ENCODE results near the gene ZNF462.

Gene ZNF462

GRCh38 chr9:106878081-106878837 is 15.3 kb downstream of the ZNF462 start:
- in situ Hi-C loops (cut with HindIII; ENCODE audit: low sequenced_read_pairs), result no loop called here
- no peak for DNase-seq (ENCODE audit: low read depth)
- no peak for TF ChIP-seq CTCF (IDR thresholded peaks at IDR 0.05; ENCODE audit: low read depth, low read length, missing control alignments)
- no peak overlapping the region for H3K4me3 ChIP-seq (ENCODE audit: low read depth, low read length)

GRCh38 chr9:106878934-106879333 is 16.0 kb downstream of the ZNF462 start:
- in situ Hi-C loops (cut with HindIII; ENCODE audit: low sequenced_read_pairs), result no loop called here
- no peak overlapping the region for H3K4me3 ChIP-seq (ENCODE audit: low read depth, low read length)
- peak; percentile 88 for DNase-seq (ENCODE audit: low read depth)
- no peak for TF ChIP-seq CTCF (IDR thresholded peaks at IDR 0.05; ENCODE audit: low read depth, low read length, missing control alignments)

GRCh38 chr9:106879439-106879882 is 16.5 kb downstream of the ZNF462 start:
- DNase-seq (ENCODE audit: low read depth), result no peak
- in situ Hi-C loops (cut with HindIII; ENCODE audit: low sequenced_read_pairs), result no loop called here
- H3K4me3 ChIP-seq (ENCODE audit: low read depth, low read length), result no peak overlapping the region
- no peak for TF ChIP-seq CTCF (IDR thresholded peaks at IDR 0.05; ENCODE audit: low read depth, low read length, missing control alignments)

- no peak for DNase-seq (ENCODE audit: low read depth)
- no peak for TF ChIP-seq CTCF (IDR thresholded peaks at IDR 0.05; ENCODE audit: low read depth, low read length, missing control alignments)
- H3K4me3 ChIP-seq (ENCODE audit: low read depth, low read length), result no peak overlapping the region
- in situ Hi-C loops (cut with HindIII; ENCODE audit: low sequenced_read_pairs), result no loop called here
Observed at GRCh38 chr9:106880081-106880480, 17.1 kb downstream of the ZNF462 start.

- no peak for TF ChIP-seq CTCF (IDR thresholded peaks at IDR 0.05; ENCODE audit: low read depth, low read length, missing control alignments)
- in situ Hi-C loops (cut with HindIII; ENCODE audit: low sequenced_read_pairs), result no loop called here
- H3K4me3 ChIP-seq (ENCODE audit: low read depth, low read length), result no peak overlapping the region
- no peak for DNase-seq (ENCODE audit: low read depth)
Observed at GRCh38 chr9:106880863-106881262, 17.9 kb downstream of the ZNF462 start.

- no peak for DNase-seq (ENCODE audit: low read depth)
- in situ Hi-C loops (cut with HindIII; ENCODE audit: low sequenced_read_pairs), result no loop called here
- TF ChIP-seq CTCF (IDR thresholded peaks at IDR 0.05; ENCODE audit: low read depth, low read length, missing control alignments), result no peak
- no peak overlapping the region for H3K4me3 ChIP-seq (ENCODE audit: low read depth, low read length)
Observed at GRCh38 chr9:106883030-106883429, 20.1 kb downstream of the ZNF462 start.

All from astrocyte of the cerebellum (primary cell).